Left lung (tissue), 10 donors: ENCODE results near the gene SDCBP2. TPM values are rescaled to one million over a fixed set of nuclear protein-coding genes. Genes with fewer than 3 reads are reported as not detected.

Experiments
- ATAC-seq: fragments of 200-7000 bp; cut with Tn5 transposase; one replicate; pipeline ENCODE4 v1.9.1; 2020; ENCODE audit warnings: moderate library complexity
- DNase-seq, 4 donors: peaks; one replicate each; pipeline ENCODE4 v3.0.0-alpha.2; 2013 to 2020
- H3K27ac ChIP-seq, 2 donors: fragments of 200-600 bp; sonication (generic) in 1 of 2; one replicate each; pipeline versions ENCODE4 v1.5.0 to v1.8.0; 2020 to 2021
- H3K27me3 ChIP-seq, 2 donors: fragments of 200-600 bp; sonication (generic) in 1 of 2; one replicate each; pipeline versions ENCODE4 v1.5.0 to v1.8.0; 2020 to 2021
- H3K36me3 ChIP-seq, 2 donors: fragments of 200-600 bp; sonication (generic) in 1 of 2; one replicate each; pipeline versions ENCODE4 v1.5.0 to v1.8.0; 2020 to 2021
- H3K4me1 ChIP-seq, 2 donors: fragments of 200-600 bp; one replicate each; pipeline ENCODE4 v1.8.0; 2021
- H3K4me3 ChIP-seq, 2 donors: fragments of 200-600 bp; sonication (generic) in 1 of 2; one replicate each; pipeline versions ENCODE4 v1.5.0 to v1.8.0; 2020 to 2021; ENCODE audit warnings: mild to moderate bottlenecking in 1 of 2
- H3K9me3 ChIP-seq, 2 donors: fragments of 200-600 bp; sonication (generic) in 1 of 2; one replicate each; pipeline versions ENCODE4 v1.5.0 to v1.8.0; 2020 to 2021
- intact Hi-C, 2 donors: fragments of 100-400 bp; cut with DNase I; formaldehyde crosslinking; loops; one replicate each; pipeline versions ENCODE4 v1.11.2 to v1.14.2; 2022
- polyA plus RNA-seq, 6 donors: library from polyadenylated mRNA; unstranded; fragments of 120-200 nt; gene quantifications; one replicate each; pipeline ENCODE4 v1.2.1, GENCODE V29; 2013; ENCODE audit not compliant: insufficient read length in 6 of 6
- total RNA-seq, 2 donors: library from RNA; stranded (reverse); fragmentation: NEBNext Ultra II Directional; extraction: Animal tissue kit (Norgen Biotek cat#: 25700); gene quantifications; one replicate each; pipeline ENCODE4 v1.2.1, GENCODE V29; 2021
- TF ChIP-seq, protein P1 (sequence below), 2 donors: fragments of 200-600 bp; sonication (generic) in 1 of 2; IDR thresholded peaks; one replicate each; pipeline versions ENCODE4 v1.5.0 to v1.8.0; 2021; ENCODE audit warnings: antibody characterized with exemption in 2 of 2
- donor health status: DM: no; HTN: yes; CAD: no.
- donor health status: DM: no; HTN: no; CAD: no.

Gene SDCBP2
- total and polyA plus RNA-seq, 8 donors, result 1.8 to 21.5 (median 3.1) TPM

DNA sequence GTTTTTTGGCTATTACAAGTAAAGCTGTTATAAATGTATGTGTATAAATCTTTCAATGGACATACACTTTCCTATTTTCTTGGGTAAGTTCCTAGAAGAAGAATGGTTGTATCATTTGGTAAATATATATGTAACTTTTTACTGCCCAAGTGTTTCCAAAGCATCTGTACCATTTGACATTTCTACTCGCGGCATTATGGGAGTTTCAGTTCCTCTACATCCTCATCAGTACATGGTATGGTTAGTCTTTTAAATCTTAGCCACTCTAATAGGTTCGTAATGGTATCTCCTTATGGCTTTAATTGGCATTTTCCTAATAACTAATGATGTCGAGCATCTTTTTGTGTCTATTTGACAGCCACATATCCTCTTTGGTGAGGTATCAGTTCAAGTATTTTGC is 49.9 kb downstream of the SDCBP2 start:
- H3K4me1 ChIP-seq, result peaks cover 0 to 5% of the 10 kb centered on the region in 2 donors
- no peak overlapping the region for H3K27ac ChIP-seq
- H3K4me3 ChIP-seq, result no peak overlapping the region
- no peaks in the 10 kb centered on the region for H3K27me3 ChIP-seq
- DNase-seq, result no peak
- H3K36me3 ChIP-seq, result no peaks in the 10 kb centered on the region
- TF ChIP-seq, protein P1, sequence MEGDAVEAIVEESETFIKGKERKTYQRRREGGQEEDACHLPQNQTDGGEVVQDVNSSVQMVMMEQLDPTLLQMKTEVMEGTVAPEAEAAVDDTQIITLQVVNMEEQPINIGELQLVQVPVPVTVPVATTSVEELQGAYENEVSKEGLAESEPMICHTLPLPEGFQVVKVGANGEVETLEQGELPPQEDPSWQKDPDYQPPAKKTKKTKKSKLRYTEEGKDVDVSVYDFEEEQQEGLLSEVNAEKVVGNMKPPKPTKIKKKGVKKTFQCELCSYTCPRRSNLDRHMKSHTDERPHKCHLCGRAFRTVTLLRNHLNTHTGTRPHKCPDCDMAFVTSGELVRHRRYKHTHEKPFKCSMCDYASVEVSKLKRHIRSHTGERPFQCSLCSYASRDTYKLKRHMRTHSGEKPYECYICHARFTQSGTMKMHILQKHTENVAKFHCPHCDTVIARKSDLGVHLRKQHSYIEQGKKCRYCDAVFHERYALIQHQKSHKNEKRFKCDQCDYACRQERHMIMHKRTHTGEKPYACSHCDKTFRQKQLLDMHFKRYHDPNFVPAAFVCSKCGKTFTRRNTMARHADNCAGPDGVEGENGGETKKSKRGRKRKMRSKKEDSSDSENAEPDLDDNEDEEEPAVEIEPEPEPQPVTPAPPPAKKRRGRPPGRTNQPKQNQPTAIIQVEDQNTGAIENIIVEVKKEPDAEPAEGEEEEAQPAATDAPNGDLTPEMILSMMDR (IDR thresholded peaks at IDR 0.05), result no peak
- H3K9me3 ChIP-seq, result no peaks in the 10 kb centered on the region
- intact Hi-C loops, result no loop called here
- ATAC-seq, result no peak

DNA sequence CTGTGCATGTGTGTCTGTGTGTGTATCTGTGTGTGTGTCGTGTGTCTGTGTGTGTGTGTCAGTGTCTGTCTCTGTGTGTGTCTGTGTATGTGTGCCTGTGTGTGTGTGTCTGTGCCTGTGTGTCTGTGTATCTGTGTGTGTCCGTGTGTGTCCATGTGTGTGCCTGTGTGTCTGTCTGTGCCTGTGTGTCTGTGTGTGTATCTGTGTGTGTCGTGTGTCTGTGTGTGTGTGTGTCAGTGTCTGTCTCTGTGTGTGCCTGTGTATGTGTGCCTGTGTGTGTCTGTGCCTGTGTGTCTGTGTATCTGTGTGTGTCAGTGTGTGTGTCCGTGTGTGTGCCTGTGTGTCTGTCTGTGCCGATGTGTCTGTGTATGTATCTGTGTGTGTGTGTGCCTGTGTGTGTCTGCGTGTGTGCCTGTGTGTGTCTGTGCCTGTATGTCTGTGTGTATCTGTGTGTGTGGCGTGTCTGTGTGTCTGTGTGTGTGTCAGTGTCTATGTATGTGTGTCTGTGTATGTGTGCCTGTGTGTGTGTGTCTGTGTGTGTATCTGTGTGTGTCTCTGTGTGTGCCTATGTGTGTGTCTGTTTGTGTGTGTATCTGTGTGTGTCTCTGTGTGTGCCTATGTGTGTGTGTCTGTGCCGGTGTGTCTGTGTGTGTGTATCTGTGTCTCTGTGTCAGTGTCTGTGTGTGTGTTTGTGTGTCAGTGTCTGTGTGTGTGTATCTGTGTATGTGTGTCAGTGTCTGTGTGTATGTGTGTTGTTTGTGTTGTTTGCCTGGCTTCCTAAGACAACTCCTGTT is 51.2 kb downstream of the SDCBP2 start:
- H3K27me3 ChIP-seq, result no peaks in the 10 kb centered on the region
- no peak overlapping the region for H3K4me3 ChIP-seq
- H3K36me3 ChIP-seq, result no peaks in the 10 kb centered on the region
- intact Hi-C loops, result no loop called here
- H3K4me1 ChIP-seq, result peaks cover 0 to 5% of the 10 kb centered on the region in 2 donors
- DNase-seq, result no peak
- no peak overlapping the region for H3K27ac ChIP-seq
- TF ChIP-seq, protein P1 (IDR thresholded peaks at IDR 0.05), result no peak
- no peaks in the 10 kb centered on the region for H3K9me3 ChIP-seq
- ATAC-seq, result no peak

DNA sequence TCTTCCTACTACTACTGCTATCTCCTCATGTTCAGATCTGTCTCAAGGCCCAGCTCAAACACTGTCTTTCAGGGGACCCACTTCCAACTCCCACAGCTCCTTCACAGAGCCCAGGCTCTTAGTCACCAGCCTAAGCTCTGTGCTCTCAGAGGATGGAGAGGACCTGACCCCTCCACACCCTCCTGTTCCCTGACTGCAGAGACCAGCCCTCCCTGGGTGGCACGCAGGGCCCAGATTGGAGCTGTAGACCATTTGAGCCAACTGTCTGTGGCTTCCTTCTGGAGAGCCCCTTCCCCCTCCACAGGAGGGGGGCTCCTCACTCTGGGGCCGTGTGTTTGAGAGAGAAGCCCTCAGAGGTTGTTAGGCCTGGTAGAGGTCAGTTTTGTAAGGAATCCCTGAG is 53.0 kb downstream of the SDCBP2 start:
- no peaks in the 10 kb centered on the region for H3K27me3 ChIP-seq
- no peaks in the 10 kb centered on the region for H3K36me3 ChIP-seq
- no peak for DNase-seq
- H3K9me3 ChIP-seq, result no peaks in the 10 kb centered on the region
- H3K4me3 ChIP-seq, result no peak overlapping the region
- ATAC-seq, result no peak
- TF ChIP-seq, protein P1 (IDR thresholded peaks at IDR 0.05), result no peak
- intact Hi-C loops, result no loop called here
- H3K4me1 ChIP-seq, result no peaks in the 10 kb centered on the region
- no peak overlapping the region for H3K27ac ChIP-seq

DNA sequence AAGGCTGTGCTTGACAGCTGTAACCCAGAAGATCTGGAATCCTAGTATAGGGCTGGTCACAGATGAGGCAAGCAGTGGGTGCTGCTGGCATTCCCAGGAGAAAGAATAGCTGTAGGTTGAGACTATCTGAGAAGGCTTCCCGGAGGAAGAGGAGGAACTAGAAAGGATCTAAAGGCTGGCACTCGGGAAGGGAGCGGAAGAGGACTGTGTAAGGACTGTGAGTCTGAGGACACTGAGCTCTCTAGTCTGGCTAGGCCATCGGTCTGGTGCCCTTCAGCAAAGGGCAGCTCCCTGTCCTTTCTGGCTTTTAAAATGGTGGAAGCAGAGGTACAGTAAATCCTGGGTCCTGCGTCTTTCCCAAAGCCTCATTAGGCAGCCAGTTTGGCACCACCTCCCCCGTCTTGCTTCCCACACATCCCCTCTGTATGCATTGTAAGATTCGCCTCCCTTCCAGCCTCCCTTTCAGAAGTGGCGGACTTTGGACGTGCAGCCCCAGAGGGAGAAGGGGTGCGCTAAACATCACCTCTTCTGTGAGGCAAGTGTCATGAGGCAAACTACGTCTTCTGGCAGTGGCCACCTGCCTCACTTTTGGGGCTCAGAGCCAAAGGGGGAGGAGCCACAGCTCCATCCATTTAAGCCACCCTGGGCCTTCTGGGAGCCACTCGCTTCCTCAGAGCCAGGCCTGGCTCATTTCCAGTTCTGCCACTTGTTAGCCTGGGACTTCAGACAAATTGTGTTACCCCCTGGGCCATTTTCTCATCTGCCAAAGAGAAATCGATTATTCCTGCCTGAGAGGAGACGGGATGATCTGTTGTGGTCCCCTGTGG is 54.2 kb downstream of the SDCBP2 start:
- Histone ChIP-seq H3K27me3 (no peaks in the 10 kb centered on the region), H3K27ac (no peak overlapping the region), H3K4me1 (no peaks in the 10 kb centered on the region), H3K4me3 (no peak overlapping the region), H3K36me3 (no peaks in the 10 kb centered on the region), H3K9me3 (no peaks in the 10 kb centered on the region)
- DNase-seq (no peak), ATAC-seq (no peak)
- intact Hi-C loops, result no loop called here
- TF ChIP-seq, protein P1 (IDR thresholded peaks at IDR 0.05), result no peak

DNA sequence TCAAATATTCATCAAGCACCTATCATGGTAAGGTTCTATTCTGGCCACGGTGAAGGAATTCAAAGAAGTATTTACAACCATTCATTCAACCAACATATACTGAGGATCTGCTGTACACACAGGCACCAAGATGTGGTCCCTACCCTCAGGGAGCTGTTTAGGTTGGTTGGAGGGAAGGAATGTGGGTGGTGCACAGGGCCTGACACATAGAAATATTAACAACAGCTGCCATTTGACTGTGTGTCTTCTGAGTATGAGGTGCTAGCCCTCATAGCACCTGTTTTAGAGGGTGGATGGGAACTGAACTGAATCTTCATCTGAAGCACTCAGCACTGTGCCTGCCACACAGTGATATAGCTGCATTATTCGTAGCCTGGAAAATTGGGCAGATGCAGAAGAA is 55.6 kb downstream of the SDCBP2 start:
- no peaks in the 10 kb centered on the region for H3K36me3 ChIP-seq
- no peak overlapping the region for H3K4me3 ChIP-seq
- intact Hi-C loops, result no loop called here
- ATAC-seq (no peak), DNase-seq (no peak)
- H3K27ac ChIP-seq, result no peak overlapping the region
- H3K9me3 ChIP-seq, result no peaks in the 10 kb centered on the region
- no peaks in the 10 kb centered on the region for H3K4me1 ChIP-seq
- TF ChIP-seq, protein P1 (IDR thresholded peaks at IDR 0.05), result no peak
- no peaks in the 10 kb centered on the region for H3K27me3 ChIP-seq
